GM23338 (cell line): Measurements from ENCODE around the gene CYP4F3. TPM values are rescaled to one million over a fixed set of nuclear protein-coding genes. Genes with fewer than 3 reads are reported as not detected.
"Not testable (repeated sequence)": the region's sequence is repeated elsewhere in the genome, so short reads cannot be mapped to it uniquely, and the experiment has no call there.

Experiments
- ATAC-seq: fragments of 200-7000 bp; cut with Tn5 transposase; 3 replicates; pipeline ENCODE4 v1.9.1; 2020
- DNase-seq: peaks from one replicate; pipeline ENCODE4 v3.0.0-alpha.2; 2015; ENCODE audit warnings: low spot score
- H2AFZ ChIP-seq: fragments of 200-600 bp; sonication (generic); 2 replicates; pipeline ENCODE4 v1.8.0; 2016; ENCODE audit warnings: antibody characterized with exemption, mild to moderate bottlenecking, moderate library complexity
- H3F3A ChIP-seq: fragments of 200-600 bp; sonication (generic); replicated peaks from 2 replicates; pipeline ENCODE4 v1.8.0; 2017; ENCODE audit warnings: antibody characterized with exemption, mixed run types, low read depth
- H3K27ac ChIP-seq: fragments of 200-600 bp; sonication (generic); 2 replicates; pipeline ENCODE4 v1.6.1; 2016; ENCODE audit warnings: low read depth
- H3K27me3 ChIP-seq: fragments of 200-600 bp; sonication (generic); 2 replicates; pipeline ENCODE4 v1.8.0; 2016; ENCODE audit warnings: mild to moderate bottlenecking, mixed run types, moderate library complexity; ENCODE audit not compliant: insufficient read depth
- H3K36me3 ChIP-seq: fragments of 200-600 bp; sonication (generic); 2 replicates; pipeline ENCODE4 v1.8.0; 2016; ENCODE audit warnings: mild to moderate bottlenecking; ENCODE audit not compliant: insufficient read depth
- H3K4me1 ChIP-seq: fragments of 200-600 bp; sonication (generic); 2 replicates; pipeline ENCODE4 v1.8.0; 2016; ENCODE audit warnings: mild to moderate bottlenecking, moderate library complexity; ENCODE audit not compliant: insufficient read depth
- H3K4me2 ChIP-seq: fragments of 200-600 bp; sonication (generic); 2 replicates; pipeline ENCODE4 v1.7.1; 2017; ENCODE audit warnings: mixed run types
- H3K4me3 ChIP-seq: fragments of 200-600 bp; sonication (generic); 2 replicates; pipeline ENCODE4 v1.6.1; 2016; ENCODE audit warnings: mixed run types
- H3K79me2 ChIP-seq: fragments of 200-600 bp; sonication (generic); replicated peaks from 2 replicates; pipeline ENCODE4 v1.8.0; 2017; ENCODE audit warnings: mild to moderate bottlenecking; ENCODE audit not compliant: insufficient read depth
- H3K9me2 ChIP-seq: fragments of 200-600 bp; sonication (generic); 2 replicates; pipeline ENCODE4 v1.8.0; 2017; ENCODE audit not compliant: insufficient read depth
- H4K20me1 ChIP-seq: fragments of 200-600 bp; sonication (generic); replicated peaks from 2 replicates; pipeline ENCODE4 v1.8.0; 2017; ENCODE audit warnings: mild to moderate bottlenecking; ENCODE audit not compliant: insufficient read depth
- H3K27ac Mint-ChIP-seq: 2 replicates; pipeline ENCODE4 v1.8.0; 2020; ENCODE audit warnings: inconsistent platforms, mild to moderate bottlenecking, moderate library complexity, mixed read lengths
- H3K27me3 Mint-ChIP-seq: 3 replicates; pipeline ENCODE4 v1.8.0; 2022; ENCODE audit warnings: low read depth, mild to moderate bottlenecking, moderate library complexity, mixed read lengths, inconsistent platforms; ENCODE audit not compliant: insufficient read depth, poor library complexity
- H3K36me3 Mint-ChIP-seq: 3 replicates; pipeline ENCODE4 v1.8.0; 2021; ENCODE audit warnings: low read depth, mild to moderate bottlenecking, inconsistent platforms, moderate library complexity, mixed read lengths
- H3K4me1 Mint-ChIP-seq: 3 replicates; pipeline ENCODE4 v1.8.0; 2020; ENCODE audit warnings: mild to moderate bottlenecking, inconsistent platforms, mixed read lengths
- H3K4me3 Mint-ChIP-seq: 3 replicates; pipeline ENCODE4 v1.8.0; 2021; ENCODE audit warnings: moderate library complexity, mild to moderate bottlenecking, inconsistent platforms, mixed read lengths
- H3K9me3 Mint-ChIP-seq: 3 replicates; pipeline ENCODE4 v1.8.0; 2020; ENCODE audit warnings: moderate library complexity, mild to moderate bottlenecking, inconsistent platforms, mixed read lengths
- CREB1 ChIP-seq: fragments of 250-450 bp; sonication (Bioruptor Pico); IDR thresholded peaks from 2 replicates; pipeline ENCODE4 v1.5.0; 2020; ENCODE audit warnings: low read depth, mild to moderate bottlenecking, moderate library complexity
- CTCF ChIP-seq, 2 experiments: fragments of 200-600 bp in 1 of 2; sonication (generic) in 1 of 2; conservative IDR thresholded peaks; 2 replicates each; pipeline versions ENCODE4 v1.5.1 to v1.6.1; 2016 to 2017; ENCODE audit warnings: antibody characterized with exemption in 2 of 2, low read depth in 2 of 2, mild to moderate bottlenecking in 2 of 2, moderate library complexity in 1 of 2
- ETS1 ChIP-seq: IDR thresholded peaks from 2 replicates; pipeline ENCODE4 v1.6.1; 2016; ENCODE audit warnings: antibody characterized with exemption
- JUNB ChIP-seq: IDR thresholded peaks from one replicate; pipeline ENCODE4 v1.6.1; 2016; ENCODE audit warnings: antibody characterized with exemption; ENCODE audit not compliant: unreplicated experiment
- NANOG ChIP-seq: IDR thresholded peaks from 2 replicates; pipeline ENCODE4 v1.6.1; 2016; ENCODE audit warnings: antibody characterized with exemption, borderline replicate concordance
- POLR2AphosphoS5 ChIP-seq: IDR thresholded peaks from 2 replicates; pipeline ENCODE4 v1.6.1; 2016; ENCODE audit warnings: antibody characterized with exemption, low read depth
- STAT1 ChIP-seq: IDR thresholded peaks from one replicate; pipeline ENCODE4 v1.6.1; 2016; ENCODE audit warnings: antibody characterized with exemption; ENCODE audit not compliant: unreplicated experiment
- ZNF114 ChIP-seq: fragments of 250-450 bp; sonication (Bioruptor Pico); IDR thresholded peaks from 2 replicates; pipeline ENCODE4 v1.5.0; 2020; ENCODE audit warnings: mild to moderate bottlenecking, moderate library complexity
- ZNF331 ChIP-seq: fragments of 250-450 bp; sonication (Bioruptor Pico); IDR thresholded peaks from 2 replicates; pipeline ENCODE4 v1.5.0; 2020; ENCODE audit warnings: low read depth, mild to moderate bottlenecking, moderate library complexity
- ZNF462 ChIP-seq: fragments of 250-450 bp; sonication (Bioruptor Pico); IDR thresholded peaks from 2 replicates; pipeline ENCODE4 v1.5.0; 2020; ENCODE audit warnings: mild to moderate bottlenecking, moderate library complexity
- polyA plus RNA-seq: library from polyadenylated mRNA; unstranded; fragments of >200 nt; fragmentation: Nextera tagmentation; extraction: Ambion mirVana; gene quantifications from 2 replicates; pipeline ENCODE4 v1.2.1, GENCODE V29; 2016
- total RNA-seq: library from RNA; depleted of rRNA; stranded (reverse); fragments of >200 nt; shearing (Covaris generic); gene quantifications from 2 replicates; pipeline ENCODE4 v1.2.3, GENCODE V29; 2014

Gene CYP4F3
- total and polyA plus RNA-seq, 2 experiments from 2014 or later: not detected

GRCh38 chr19:15592506-15592905 is 48.2 kb upstream of the CYP4F3 start:
- H3K4me2 ChIP-seq, H3K4me1 ChIP-seq, H3K4me3 ChIP-seq, H3K79me2 ChIP-seq, H3K9me2 ChIP-seq, ATAC-seq, H3K27me3 ChIP-seq, H3F3A ChIP-seq, H2AFZ ChIP-seq, H3K4me1 Mint-ChIP-seq, H3K4me3 Mint-ChIP-seq, H3K27ac Mint-ChIP-seq, H3K27me3 Mint-ChIP-seq, H3K36me3 ChIP-seq, DNase-seq, H4K20me1 ChIP-seq, H3K27ac ChIP-seq: not testable (repeated sequence)
- Mint-ChIP-seq H3K36me3 (peaks cover 42% of the 10 kb centered on the region), H3K9me3 (peaks cover 91% of the 10 kb centered on the region)

- not testable (repeated sequence) for H3K79me2 ChIP-seq, H3K27me3 ChIP-seq, H3K27ac Mint-ChIP-seq, H3K9me2 ChIP-seq, H3K4me3 Mint-ChIP-seq, H3K36me3 ChIP-seq, H4K20me1 ChIP-seq, H3K27me3 Mint-ChIP-seq, H3K4me1 ChIP-seq, H3K27ac ChIP-seq, DNase-seq, ATAC-seq, H3K4me3 ChIP-seq, H2AFZ ChIP-seq, H3K4me2 ChIP-seq, H3K4me1 Mint-ChIP-seq, H3F3A ChIP-seq
- peaks cover 33% of the 10 kb centered on the region for H3K36me3 Mint-ChIP-seq
- H3K9me3 Mint-ChIP-seq: peaks cover 81% of the 10 kb centered on the region
These were observed 46.9 kb upstream of the CYP4F3 start for GRCh38 chr19:15593766-15594165.

- TF ChIP-seq CTCF (conservative IDR thresholded peaks at IDR 0.05; ENCODE audit: low read depth in 2 of 2): no peak
- TF ChIP-seq ETS1: no peak
- TF ChIP-seq ZNF462: no peak
- TF ChIP-seq ZNF331: no peak
- no peak for TF ChIP-seq STAT1
- no peak for TF ChIP-seq ZNF114 (CRISPR knock-in tag)
- no peak for TF ChIP-seq POLR2AphosphoS5
- no peak for TF ChIP-seq NANOG
- no peak for TF ChIP-seq JUNB
- TF ChIP-seq CREB1 (CRISPR knock-in tag): no peak
- no peak overlapping the region for H3K4me2 ChIP-seq
- no peaks in the 10 kb centered on the region; the same call in 1 of the 2 replicates for H3K36me3 ChIP-seq
- ATAC-seq (no peak), DNase-seq (no peak)
- H3K4me1 ChIP-seq: no peaks in the 10 kb centered on the region
- H4K20me1 ChIP-seq: no peaks in the 10 kb centered on the region
- H3K79me2 ChIP-seq: no peaks in the 10 kb centered on the region
- Mint-ChIP-seq H3K4me3 (no peak overlapping the region), H3K36me3 (peaks cover 32% of the 10 kb centered on the region), H3K27ac (no peak overlapping the region), H3K27me3 (peaks cover 3% of the 10 kb centered on the region), H3K9me3 (peaks cover 78% of the 10 kb centered on the region), H3K4me1 (no peaks in the 10 kb centered on the region)
- H3K9me2 ChIP-seq: no peaks in the 10 kb centered on the region
- no peak overlapping the region for H3K4me3 ChIP-seq
- H3K27me3 ChIP-seq: no peaks in the 10 kb centered on the region
- H2AFZ ChIP-seq: no peak overlapping the region
- H3K27ac ChIP-seq: no peak overlapping the region
- no peaks in the 10 kb centered on the region for H3F3A ChIP-seq
These were observed 45.6 kb upstream of the CYP4F3 start for GRCh38 chr19:15595069-15595468.
